ENCODE results near the gene RBM38.
A peak's percentile ranks its signal among the peaks of the same experiment; 100 is the strongest.

Gene RBM38

GRCh38 chr20:57437267-57437666 is 46.1 kb downstream of the RBM38 start:
- Histone ChIP-seq H3K4me3 (ENCODE audit: low read length in 2 of 2) (no peak overlapping the region), H2BK120ac (ENCODE audit: low read depth, low read length) (no peak overlapping the region), H3K27ac (replicated peaks; ENCODE audit: low read length) (no peak overlapping the region), H3K14ac (ENCODE audit: low read length) (no peak overlapping the region), H3K4me2 (ENCODE audit: insufficient read depth, low read length, poor library complexity, severe bottlenecking) (no peak overlapping the region), H3K9ac (ENCODE audit: low read depth, low read length, poor library complexity) (no peak overlapping the region), H3K36me3 (replicated peaks in 1 of 2; ENCODE audit: control insufficient read depth in 2 of 2, insufficient read depth in 2 of 2, low read length in 2 of 2) (no peaks in the 10 kb centered on the region), H3K4me1 (ENCODE audit: control insufficient read depth in 2 of 2, insufficient read depth in 1 of 2, low read depth in 1 of 2, low read length in 2 of 2) (peaks cover 23 to 24% of the 10 kb centered on the region in 2 donors), H2AK5ac (ENCODE audit: low read depth, low read length) (no peak overlapping the region), H3K4ac (ENCODE audit: low read length) (peak overlapping the region; percentile 15), H2BK15ac (ENCODE audit: low read length) (no peak overlapping the region), H3K79me1 (ENCODE audit: low read depth, low read length) (no peaks in the 10 kb centered on the region), H2BK5ac (ENCODE audit: low read length) (no peak overlapping the region), H4K91ac (ENCODE audit: low read depth, low read length, poor library complexity) (no peak overlapping the region), H3K18ac (ENCODE audit: low read length) (peak overlapping the region; percentile 32), H3K27me3 (ENCODE audit: control insufficient read depth in 3 of 3, insufficient read depth in 3 of 3, low read depth in 1 of 3, low read length in 3 of 3) (peaks cover 0 to 30% (median 0%) of the 10 kb centered on the region in 3 experiments), H2BK12ac (ENCODE audit: low read length) (no peak overlapping the region), H3K23ac (ENCODE audit: low read depth, low read length, poor library complexity) (no peak overlapping the region), H2AFZ (ENCODE audit: low read length) (no peak overlapping the region), H4K8ac (ENCODE audit: low read depth, low read length) (no peak overlapping the region), H3K9me3 (replicated peaks in 1 of 2; ENCODE audit: control insufficient read depth in 2 of 2, insufficient read depth in 1 of 2, low read depth in 1 of 2, low read length in 2 of 2) (peaks cover 0 to 2% of the 10 kb centered on the region in 2 donors)
- WGBS, 2 donors (ENCODE audit: extremely low coverage in 2 of 2, insufficient read length in 2 of 2, insufficient replicate concordance in 1 of 2), result no CpG with 5 or more reads among the region's 9 CpGs
- no peak for DNase-seq (ENCODE audit: low spot score)

GRCh38 chr20:57437672-57438330 is 46.6 kb downstream of the RBM38 start:
- peaks cover 0 to 2% of the 10 kb centered on the region in 2 donors for H3K9me3 ChIP-seq (replicated peaks in 1 of 2; ENCODE audit: control insufficient read depth in 2 of 2, insufficient read depth in 1 of 2, low read depth in 1 of 2, low read length in 2 of 2)
- no peak overlapping the region for H2BK15ac ChIP-seq (ENCODE audit: low read length)
- H3K18ac ChIP-seq (ENCODE audit: low read length), result no peak overlapping the region
- H2AFZ ChIP-seq (ENCODE audit: low read length), result no peak overlapping the region
- H3K14ac ChIP-seq (ENCODE audit: low read length), result no peak overlapping the region
- no peaks in the 10 kb centered on the region for H3K79me1 ChIP-seq (ENCODE audit: low read depth, low read length)
- H2AK5ac ChIP-seq (ENCODE audit: low read depth, low read length), result no peak overlapping the region
- H3K23ac ChIP-seq (ENCODE audit: low read depth, low read length, poor library complexity), result no peak overlapping the region
- H3K9ac ChIP-seq (ENCODE audit: low read depth, low read length, poor library complexity), result no peak overlapping the region
- no peaks in the 10 kb centered on the region for H3K36me3 ChIP-seq (replicated peaks in 1 of 2; ENCODE audit: control insufficient read depth in 2 of 2, insufficient read depth in 2 of 2, low read length in 2 of 2)
- no peak overlapping the region for H2BK120ac ChIP-seq (ENCODE audit: low read depth, low read length)
- H3K4me1 ChIP-seq (ENCODE audit: control insufficient read depth in 2 of 2, insufficient read depth in 1 of 2, low read depth in 1 of 2, low read length in 2 of 2), result peaks cover 23 to 24% of the 10 kb centered on the region in 2 donors
- peaks cover 0 to 30% (median 0%) of the 10 kb centered on the region in 3 experiments for H3K27me3 ChIP-seq (ENCODE audit: control insufficient read depth in 3 of 3, insufficient read depth in 3 of 3, low read depth in 1 of 3, low read length in 3 of 3)
- WGBS, 2 donors (ENCODE audit: extremely low coverage in 2 of 2, insufficient read length in 2 of 2, insufficient replicate concordance in 1 of 2), result no CpG with 5 or more reads among the region's 18 CpGs
- DNase-seq (ENCODE audit: low spot score), result no peak
- H2BK12ac ChIP-seq (ENCODE audit: low read length), result no peak overlapping the region
- no peak overlapping the region for H3K4me2 ChIP-seq (ENCODE audit: insufficient read depth, low read length, poor library complexity, severe bottlenecking)
- H4K91ac ChIP-seq (ENCODE audit: low read depth, low read length, poor library complexity), result no peak overlapping the region
- peak overlapping the region; percentile 15 for H3K4ac ChIP-seq (ENCODE audit: low read length)
- no peak overlapping the region for H4K8ac ChIP-seq (ENCODE audit: low read depth, low read length)
- no peak overlapping the region for H3K4me3 ChIP-seq (ENCODE audit: low read length in 2 of 2)
- no peak overlapping the region for H3K27ac ChIP-seq (replicated peaks; ENCODE audit: low read length)
- H2BK5ac ChIP-seq (ENCODE audit: low read length), result no peak overlapping the region

- peaks cover 23% of the 10 kb centered on the region in 2 donors for H3K4me1 ChIP-seq (ENCODE audit: control insufficient read depth in 2 of 2, insufficient read depth in 1 of 2, low read depth in 1 of 2, low read length in 2 of 2)
- no peak overlapping the region for H3K4ac ChIP-seq (ENCODE audit: low read length)
- H3K79me1 ChIP-seq (ENCODE audit: low read depth, low read length), result no peaks in the 10 kb centered on the region
- peaks cover 0 to 33% (median 0%) of the 10 kb centered on the region in 3 experiments for H3K27me3 ChIP-seq (ENCODE audit: control insufficient read depth in 3 of 3, insufficient read depth in 3 of 3, low read depth in 1 of 3, low read length in 3 of 3)
- no peak overlapping the region for H3K27ac ChIP-seq (replicated peaks; ENCODE audit: low read length)
- WGBS, 2 donors (ENCODE audit: extremely low coverage in 2 of 2, insufficient read length in 2 of 2, insufficient replicate concordance in 1 of 2), result no CpG with 5 or more reads among the region's 5 CpGs
- no peak for DNase-seq (ENCODE audit: low spot score)
- H2BK5ac ChIP-seq (ENCODE audit: low read length), result no peak overlapping the region
- H3K4me3 ChIP-seq (ENCODE audit: low read length in 2 of 2), result no peak overlapping the region
- no peak overlapping the region for H4K91ac ChIP-seq (ENCODE audit: low read depth, low read length, poor library complexity)
- H2BK120ac ChIP-seq (ENCODE audit: low read depth, low read length), result no peak overlapping the region
- H3K4me2 ChIP-seq (ENCODE audit: insufficient read depth, low read length, poor library complexity, severe bottlenecking), result no peak overlapping the region
- H3K9ac ChIP-seq (ENCODE audit: low read depth, low read length, poor library complexity), result no peak overlapping the region
- peak overlapping the region; percentile 76 for H3K18ac ChIP-seq (ENCODE audit: low read length)
- H2BK15ac ChIP-seq (ENCODE audit: low read length), result no peak overlapping the region
- no peak overlapping the region for H3K14ac ChIP-seq (ENCODE audit: low read length)
- peaks cover 0 to 2% of the 10 kb centered on the region in 2 donors for H3K9me3 ChIP-seq (replicated peaks in 1 of 2; ENCODE audit: control insufficient read depth in 2 of 2, insufficient read depth in 1 of 2, low read depth in 1 of 2, low read length in 2 of 2)
- no peak overlapping the region for H2AK5ac ChIP-seq (ENCODE audit: low read depth, low read length)
- H3K36me3 ChIP-seq (replicated peaks in 1 of 2; ENCODE audit: control insufficient read depth in 2 of 2, insufficient read depth in 2 of 2, low read length in 2 of 2), result no peaks in the 10 kb centered on the region
- no peak overlapping the region for H4K8ac ChIP-seq (ENCODE audit: low read depth, low read length)
- no peak overlapping the region for H2AFZ ChIP-seq (ENCODE audit: low read length)
- H2BK12ac ChIP-seq (ENCODE audit: low read length), result no peak overlapping the region
- H3K23ac ChIP-seq (ENCODE audit: low read depth, low read length, poor library complexity), result no peak overlapping the region
Observed at GRCh38 chr20:57438552-57438951, 47.4 kb downstream of the RBM38 start.

- peak overlapping the region; percentile 92 for H2AK5ac ChIP-seq (ENCODE audit: low read depth, low read length)
- WGBS, 2 donors (ENCODE audit: extremely low coverage in 2 of 2, insufficient read length in 2 of 2, insufficient replicate concordance in 1 of 2), result no CpG with 5 or more reads among the region's 6 CpGs
- H4K8ac ChIP-seq (ENCODE audit: low read depth, low read length), result no peak overlapping the region
- peaks cover 0 to 28% (median 0%) of the 10 kb centered on the region in 3 experiments for H3K27me3 ChIP-seq (ENCODE audit: control insufficient read depth in 3 of 3, insufficient read depth in 3 of 3, low read depth in 1 of 3, low read length in 3 of 3)
- peaks cover 22 to 23% of the 10 kb centered on the region in 2 donors for H3K4me1 ChIP-seq (ENCODE audit: control insufficient read depth in 2 of 2, insufficient read depth in 1 of 2, low read depth in 1 of 2, low read length in 2 of 2)
- H3K4ac ChIP-seq (ENCODE audit: low read length), result no peak overlapping the region
- no peak overlapping the region for H2BK120ac ChIP-seq (ENCODE audit: low read depth, low read length)
- no peaks in the 10 kb centered on the region for H3K79me1 ChIP-seq (ENCODE audit: low read depth, low read length)
- H3K4me3 ChIP-seq (ENCODE audit: low read length in 2 of 2), result no peak overlapping the region
- peak overlapping the region; percentile 26 for H3K23ac ChIP-seq (ENCODE audit: low read depth, low read length, poor library complexity)
- no peak for DNase-seq (ENCODE audit: low spot score)
- H3K14ac ChIP-seq (ENCODE audit: low read length), result no peak overlapping the region
- peak overlapping the region; percentile 58 for H2BK5ac ChIP-seq (ENCODE audit: low read length)
- peak overlapping the region; percentile 80 for H2BK12ac ChIP-seq (ENCODE audit: low read length)
- H2BK15ac ChIP-seq (ENCODE audit: low read length), result no peak overlapping the region
- H3K4me2 ChIP-seq (ENCODE audit: insufficient read depth, low read length, poor library complexity, severe bottlenecking), result no peak overlapping the region
- peak overlapping the region; percentile 94 for H3K18ac ChIP-seq (ENCODE audit: low read length)
- no peaks in the 10 kb centered on the region for H3K36me3 ChIP-seq (replicated peaks in 1 of 2; ENCODE audit: control insufficient read depth in 2 of 2, insufficient read depth in 2 of 2, low read length in 2 of 2)
- no peak overlapping the region for H3K9ac ChIP-seq (ENCODE audit: low read depth, low read length, poor library complexity)
- peaks cover 0 to 2% of the 10 kb centered on the region in 2 donors for H3K9me3 ChIP-seq (replicated peaks in 1 of 2; ENCODE audit: control insufficient read depth in 2 of 2, insufficient read depth in 1 of 2, low read depth in 1 of 2, low read length in 2 of 2)
- H4K91ac ChIP-seq (ENCODE audit: low read depth, low read length, poor library complexity), result no peak overlapping the region
- no peak overlapping the region for H2AFZ ChIP-seq (ENCODE audit: low read length)
- no peak overlapping the region for H3K27ac ChIP-seq (replicated peaks; ENCODE audit: low read length)
Observed at GRCh38 chr20:57439432-57439831, 48.2 kb downstream of the RBM38 start.

Measured in neuronal stem cell (in vitro differentiated cells).